ENCODE measurements around the gene TOGARAM1. TPM values are rescaled to one million over a fixed set of nuclear protein-coding genes. Genes with fewer than 3 reads are reported as not detected.

The TOGARAM1 gene
- total RNA-seq, 1 experiment from 2014 or later = 12.0 TPM

DNA sequence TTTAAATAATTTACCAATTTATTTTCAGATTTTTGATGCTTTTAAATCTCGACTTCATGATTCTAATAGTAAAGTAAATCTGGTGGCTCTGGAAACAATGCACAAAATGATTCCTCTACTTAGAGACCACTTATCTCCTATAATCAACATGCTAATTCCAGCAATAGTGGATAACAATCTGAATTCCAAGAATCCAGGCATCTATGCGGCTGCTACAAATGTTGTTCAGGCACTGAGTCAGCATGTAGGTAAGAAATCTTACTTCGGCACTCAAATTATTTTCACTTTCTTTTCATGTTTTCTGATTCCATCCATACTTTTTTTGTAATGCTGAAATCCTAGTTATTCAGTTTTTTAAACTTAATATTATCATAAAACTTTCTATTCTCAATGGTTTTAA is 106.4 kb downstream of the TOGARAM1 start:
- CTCF ChIA-PET = no interaction called here
- no TSS peak for BruUV-seq (replicated peaks)
- no peaks in the 10 kb centered on the region for H3K9me3 Mint-ChIP-seq (ENCODE audit: unreplicated experiment)
- POLR2A ChIA-PET = interaction anchor here (1.5 to 1.6 kb wide), 2 partner anchors 10 to 16 kb away, joined by 3 to 5 read pairs; no protein-coding TSS in a partner anchor
- H3K27me3 Mint-ChIP-seq (ENCODE audit: insufficient read depth, unreplicated experiment) = no peaks in the 10 kb centered on the region
- intact Hi-C loops (cut with micrococcal nuclease) = no loop called here
- no peak for DNase-seq (ENCODE audit: unreplicated experiment)
- TF ChIP-seq, protein P1, sequence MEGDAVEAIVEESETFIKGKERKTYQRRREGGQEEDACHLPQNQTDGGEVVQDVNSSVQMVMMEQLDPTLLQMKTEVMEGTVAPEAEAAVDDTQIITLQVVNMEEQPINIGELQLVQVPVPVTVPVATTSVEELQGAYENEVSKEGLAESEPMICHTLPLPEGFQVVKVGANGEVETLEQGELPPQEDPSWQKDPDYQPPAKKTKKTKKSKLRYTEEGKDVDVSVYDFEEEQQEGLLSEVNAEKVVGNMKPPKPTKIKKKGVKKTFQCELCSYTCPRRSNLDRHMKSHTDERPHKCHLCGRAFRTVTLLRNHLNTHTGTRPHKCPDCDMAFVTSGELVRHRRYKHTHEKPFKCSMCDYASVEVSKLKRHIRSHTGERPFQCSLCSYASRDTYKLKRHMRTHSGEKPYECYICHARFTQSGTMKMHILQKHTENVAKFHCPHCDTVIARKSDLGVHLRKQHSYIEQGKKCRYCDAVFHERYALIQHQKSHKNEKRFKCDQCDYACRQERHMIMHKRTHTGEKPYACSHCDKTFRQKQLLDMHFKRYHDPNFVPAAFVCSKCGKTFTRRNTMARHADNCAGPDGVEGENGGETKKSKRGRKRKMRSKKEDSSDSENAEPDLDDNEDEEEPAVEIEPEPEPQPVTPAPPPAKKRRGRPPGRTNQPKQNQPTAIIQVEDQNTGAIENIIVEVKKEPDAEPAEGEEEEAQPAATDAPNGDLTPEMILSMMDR (IDR thresholded peaks at IDR 0.05; ENCODE audit: unreplicated experiment) = no peak
- H3K4me3 Mint-ChIP-seq (ENCODE audit: unreplicated experiment) = no peak overlapping the region
- no peaks in the 10 kb centered on the region for H3K4me1 Mint-ChIP-seq (ENCODE audit: insufficient read depth, unreplicated experiment)
- peaks cover 26% of the 10 kb centered on the region for H3K36me3 Mint-ChIP-seq (ENCODE audit: insufficient read depth, unreplicated experiment)
- H3K27ac Mint-ChIP-seq (ENCODE audit: low read depth, unreplicated experiment) = no peak overlapping the region

GRCh38 chr14:45070215-45070614 is 108.2 kb downstream of the TOGARAM1 start:
- Mint-ChIP-seq H3K4me3 (ENCODE audit: unreplicated experiment) (no peak overlapping the region), H3K36me3 (ENCODE audit: insufficient read depth, unreplicated experiment) (peaks cover 31% of the 10 kb centered on the region), H3K27ac (ENCODE audit: low read depth, unreplicated experiment) (no peak overlapping the region), H3K4me1 (ENCODE audit: insufficient read depth, unreplicated experiment) (no peaks in the 10 kb centered on the region), H3K9me3 (ENCODE audit: unreplicated experiment) (no peaks in the 10 kb centered on the region), H3K27me3 (ENCODE audit: insufficient read depth, unreplicated experiment) (no peaks in the 10 kb centered on the region)
- BruUV-seq (replicated peaks) = no TSS peak
- DNase-seq (ENCODE audit: unreplicated experiment) = no peak
- TF ChIP-seq, protein P1 (IDR thresholded peaks at IDR 0.05; ENCODE audit: unreplicated experiment) = no peak
- CTCF ChIA-PET = interaction anchor here (0.6 kb wide), 1 partner anchor 199 kb away, joined by 3 read pairs; no protein-coding TSS in a partner anchor
- POLR2A ChIA-PET = interaction anchor here (0.6 to 1.5 kb wide), 4 partner anchors 9 to 75 kb away, joined by 3 to 6 read pairs (median 3); no protein-coding TSS in a partner anchor
- intact Hi-C loops (cut with micrococcal nuclease) = no loop called here

- BruUV-seq (replicated peaks) = no TSS peak
- ChIA-PET CTCF (no interaction called here), POLR2A (no interaction called here)
- no peak overlapping the region for H3K27ac Mint-ChIP-seq (ENCODE audit: low read depth, unreplicated experiment)
- intact Hi-C loops (cut with micrococcal nuclease) = no loop called here
- H3K9me3 Mint-ChIP-seq (ENCODE audit: unreplicated experiment) = no peaks in the 10 kb centered on the region
- H3K27me3 Mint-ChIP-seq (ENCODE audit: insufficient read depth, unreplicated experiment) = no peaks in the 10 kb centered on the region
- H3K4me3 Mint-ChIP-seq (ENCODE audit: unreplicated experiment) = no peak overlapping the region
- H3K36me3 Mint-ChIP-seq (ENCODE audit: insufficient read depth, unreplicated experiment) = peaks cover 41% of the 10 kb centered on the region
- DNase-seq (ENCODE audit: unreplicated experiment) = no peak
- no peaks in the 10 kb centered on the region for H3K4me1 Mint-ChIP-seq (ENCODE audit: insufficient read depth, unreplicated experiment)
- TF ChIP-seq, protein P1 (IDR thresholded peaks at IDR 0.05; ENCODE audit: unreplicated experiment) = no peak
These were observed 110.1 kb downstream of the TOGARAM1 start for GRCh38 chr14:45072126-45072525.

- no peak for DNase-seq (ENCODE audit: unreplicated experiment)
- TF ChIP-seq, protein P1 (IDR thresholded peaks at IDR 0.05; ENCODE audit: unreplicated experiment) = no peak
- no peaks in the 10 kb centered on the region for H3K9me3 Mint-ChIP-seq (ENCODE audit: unreplicated experiment)
- H3K4me1 Mint-ChIP-seq (ENCODE audit: insufficient read depth, unreplicated experiment) = no peaks in the 10 kb centered on the region
- peaks cover 41% of the 10 kb centered on the region for H3K36me3 Mint-ChIP-seq (ENCODE audit: insufficient read depth, unreplicated experiment)
- intact Hi-C loops (cut with micrococcal nuclease) = no loop called here
- H3K27ac Mint-ChIP-seq (ENCODE audit: low read depth, unreplicated experiment) = no peak overlapping the region
- ChIA-PET CTCF (no interaction called here), POLR2A (interaction anchor here (0.6 to 1.5 kb wide), 2 partner anchors 12 to 21 kb away, joined by 3 read pairs; no protein-coding TSS in a partner anchor)
- H3K4me3 Mint-ChIP-seq (ENCODE audit: unreplicated experiment) = no peak overlapping the region
- no peaks in the 10 kb centered on the region for H3K27me3 Mint-ChIP-seq (ENCODE audit: insufficient read depth, unreplicated experiment)
- no TSS peak for BruUV-seq (replicated peaks)
These were observed 111.4 kb downstream of the TOGARAM1 start for GRCh38 chr14:45073231-45073879.

Measured in MCF 10A (cell line).